SJCRH30 (cell line): ENCODE data around the gene RAB9B. TPM values are rescaled to one million over a fixed set of nuclear protein-coding genes. Genes with fewer than 3 reads are reported as not detected.

Experiments used
- total RNA-seq: library from RNA; depleted of rRNA; stranded (reverse); fragments of >200 nt; shearing (Covaris generic); gene quantifications from 2 replicates; pipeline ENCODE4 v1.2.3, GENCODE V29; 2014; rRNA removed

RAB9B gene
- total RNA-seq, 1 experiment from 2014 or later = 0.69 TPM

Other genes with a start within 250 kb of the RAB9B start
- gene TCEAL4, start 246.7 kb downstream of the RAB9B start, total RNA-seq = 98.4 and 112 TPM in 2 replicates
- 24.1 and 26.0 TPM in 2 replicates for gene TCEAL3, start 224.3 kb downstream of the RAB9B start, total RNA-seq
- gene TCEAL1, start 203.3 kb downstream of the RAB9B start, total RNA-seq = 45.2 and 56.1 TPM in 2 replicates
- gene MORF4L2, start 145.6 kb downstream of the RAB9B start, total RNA-seq = 864 and 876 TPM in 2 replicates
- gene TMEM31, start 121.3 kb downstream of the RAB9B start, total RNA-seq = not detected in 2 replicates
- not detected in 2 replicates for gene PLP1, start 55.4 kb downstream of the RAB9B start, total RNA-seq
- 10.0 and 18.3 TPM in 2 replicates for gene TMSB15B, start 130.4 kb upstream of the RAB9B start, total RNA-seq
- gene H2BW1, start 181.5 kb upstream of the RAB9B start, total RNA-seq = not detected in 2 replicates
- not detected in 2 replicates for gene H2BW2, start 207.7 kb upstream of the RAB9B start, total RNA-seq
- 3.0 and 5.7 TPM in 2 replicates for gene TMSB15C, start 244.0 kb upstream of the RAB9B start, total RNA-seq